A549 (cell line): ENCODE measurements around the gene PTGES2. TPM values are rescaled to one million over a fixed set of nuclear protein-coding genes. Genes with fewer than 3 reads are reported as not detected.

ENCODE experiments used
- ATAC-seq, 2 experiments: fragments of 200-7000 bp in 1 of 2; fragments of >200 bp in 1 of 2; cut with Nextera tagmentation in 1 of 2; cut with Tn5 transposase in 1 of 2; 3 replicates each; pipeline versions ENCODE4 v1.8.0 to v1.9.1; 2018 to 2020; ENCODE audit warnings: mild to moderate bottlenecking in 1 of 2, moderate library complexity in 1 of 2
- CTCF ChIA-PET: fragments of 300-600 bp; sonication (Branson Sonifier 250); formaldehyde crosslinking; extraction: SDS; loops from one replicate; lab custom pipeline; 2021; ENCODE audit warnings: antibody characterized with exemption, inconsistent platforms; lab: Yijun Ruan, JAX
- POLR2A ChIA-PET: fragments of 350-600 bp; formaldehyde crosslinking; extraction: SDS; loops from one replicate; lab custom pipeline; 2021; ENCODE audit warnings: antibody characterized with exemption, inconsistent platforms; lab: Yijun Ruan, JAX
- DNase-seq, 2 experiments: peaks; one replicate each; pipeline versions ENCODE4 v3.0.0 to v3.0.0-alpha.2; 2011 to 2016; ENCODE audit warnings: low read depth in 1 of 2, low spot score in 1 of 2
- FAIRE-seq: peaks from 2 replicates; lab custom pipeline; 2011; peaks lifted over from hg19 to GRCh38; lab: Jason Lieb, UNC
- H3K27ac ChIP-seq, 2 experiments: fragments of >200 bp; sonication (Bioruptor Twin); formaldehyde crosslinking; 3 replicates each; pipeline ENCODE4 v1.5.1; 2016 to 2017
- H3K4me1 ChIP-seq: fragments of >200 bp; sonication (Bioruptor Twin); formaldehyde crosslinking; 3 replicates; pipeline ENCODE4 v1.6.1; 2016
- H3K4me2 ChIP-seq: fragments of >200 bp; sonication (Bioruptor Twin); formaldehyde crosslinking; 3 replicates; pipeline ENCODE4 v1.6.1; 2016
- H3K4me3 ChIP-seq: fragments of >200 bp; sonication (Bioruptor Twin); formaldehyde crosslinking; 3 replicates; pipeline ENCODE4 v1.5.1; 2016
- H3K9me3 ChIP-seq: fragments of >200 bp; sonication (Bioruptor Twin); formaldehyde crosslinking; 3 replicates; pipeline ENCODE4 v1.6.1; 2016
- BCL3 ChIP-seq: fragments of >200 bp; sonication (Bioruptor Twin); formaldehyde crosslinking; IDR thresholded peaks from 3 replicates; pipeline ENCODE4 v1.6.1; 2016
- CEBPB ChIP-seq, 2 experiments: fragments of >200 bp in 1 of 2; sonication (Bioruptor Twin) in 1 of 2; formaldehyde crosslinking in 1 of 2; IDR thresholded peaks; 2 replicates each; pipeline ENCODE4 v1.6.1; 2012 to 2016
- CHD2 ChIP-seq: fragments of 150-350 bp; IDR thresholded peaks from 2 replicates; pipeline ENCODE4 v1.6.1; 2014; ENCODE audit warnings: low read length; ENCODE audit not compliant: partially characterized antibody
- E2F6 ChIP-seq: IDR thresholded peaks from 2 replicates; pipeline ENCODE4 v1.6.1; 2012; ENCODE audit warnings: low read depth, borderline replicate concordance
- EHF ChIP-seq: fragments of 250-450 bp; sonication (Bioruptor Pico); IDR thresholded peaks from 2 replicates; pipeline ENCODE4 v1.5.0; 2020; ENCODE audit warnings: mild to moderate bottlenecking
- EHMT2 ChIP-seq: fragments of 200-600 bp; sonication (generic); IDR thresholded peaks from 2 replicates; pipeline ENCODE4 v1.6.1; 2016; ENCODE audit warnings: antibody characterized with exemption, low read depth, mild to moderate bottlenecking, moderate library complexity
- ELK1 ChIP-seq: fragments of 150-350 bp; IDR thresholded peaks from 2 replicates; pipeline ENCODE4 v1.6.1; 2014; ENCODE audit warnings: low read depth, mild to moderate bottlenecking, low read length
- FOSL2 ChIP-seq, 2 experiments: fragments of 450-650 bp in 1 of 2; fragments of >200 bp in 1 of 2; sonication (Bioruptor Twin) in 1 of 2; formaldehyde crosslinking; IDR thresholded peaks; 2 replicates each; pipeline versions ENCODE4 v1.5.0 to v1.6.1; 2016 to 2020; ENCODE audit warnings: mild to moderate bottlenecking in 1 of 2, moderate library complexity in 1 of 2
- GATA3 ChIP-seq: IDR thresholded peaks from 2 replicates; pipeline ENCODE4 v1.6.1; 2012; ENCODE audit warnings: borderline replicate concordance
- HOXB13 ChIP-seq: fragments of 250-450 bp; sonication (Bioruptor Pico); IDR thresholded peaks from 2 replicates; pipeline ENCODE4 v1.5.0; 2020; ENCODE audit warnings: low read depth, mild to moderate bottlenecking, moderate library complexity
- HOXB5 ChIP-seq: fragments of 250-450 bp; sonication (Bioruptor Pico); IDR thresholded peaks from 2 replicates; pipeline ENCODE4 v1.5.0; 2020; ENCODE audit warnings: mild to moderate bottlenecking, moderate library complexity
- JUN ChIP-seq, 2 experiments: fragments of >200 bp; sonication (Bioruptor Twin); formaldehyde crosslinking; IDR thresholded peaks; 2 replicates in 1 of 2; 3 replicates in 1 of 2; pipeline ENCODE4 v1.6.1; 2016 to 2017
- JUNB ChIP-seq: fragments of >200 bp; sonication (Bioruptor Twin); formaldehyde crosslinking; IDR thresholded peaks from 2 replicates; pipeline ENCODE4 v1.6.1; 2016
- MAFK ChIP-seq: fragments of 450-650 bp; IDR thresholded peaks from 2 replicates; pipeline ENCODE4 v1.6.1; 2014; ENCODE audit not compliant: partially characterized antibody
- MYC ChIP-seq: IDR thresholded peaks from 2 replicates; pipeline ENCODE4 v1.6.1; 2012; ENCODE audit warnings: mild to moderate bottlenecking, inconsistent platforms, low read length, improper control_type of control experiment, borderline replicate concordance
- PHF8 ChIP-seq: fragments of 200-600 bp; sonication (generic); IDR thresholded peaks from 2 replicates; pipeline ENCODE4 v1.6.1; 2016; ENCODE audit warnings: low read depth, mild to moderate bottlenecking, antibody characterized with exemption, moderate library complexity, borderline replicate concordance
- POLR2A ChIP-seq: IDR thresholded peaks from 2 replicates; pipeline ENCODE4 v1.6.1; 2012; ENCODE audit warnings: mild to moderate bottlenecking, low read length
- RCOR1 ChIP-seq: fragments of 150-350 bp; IDR thresholded peaks from 2 replicates; pipeline ENCODE4 v1.6.1; 2014; ENCODE audit warnings: antibody characterized with exemption, low read length, low read depth
- REST ChIP-seq: fragments of 200-600 bp; sonication (generic); IDR thresholded peaks from 2 replicates; pipeline ENCODE4 v1.6.1; 2016; ENCODE audit warnings: antibody characterized with exemption, mild to moderate bottlenecking, moderate library complexity
- RFX5 ChIP-seq: fragments of 450-650 bp; IDR thresholded peaks from 2 replicates; pipeline ENCODE4 v1.7.1; 2014; ENCODE audit warnings: antibody characterized with exemption, mild to moderate bottlenecking, moderate library complexity
- RNF2 ChIP-seq: fragments of 200-600 bp; sonication (generic); IDR thresholded peaks from 2 replicates; pipeline ENCODE4 v1.6.1; 2016; ENCODE audit warnings: low read depth, mild to moderate bottlenecking, antibody characterized with exemption, moderate library complexity, borderline replicate concordance
- SREBF2 ChIP-seq: fragments of 450-650 bp; IDR thresholded peaks from 2 replicates; pipeline ENCODE4 v1.6.1; 2014; ENCODE audit warnings: mild to moderate bottlenecking, moderate library complexity
- ZFP36 ChIP-seq: fragments of 450-650 bp; IDR thresholded peaks from 2 replicates; pipeline ENCODE4 v1.6.1; 2014; ENCODE audit warnings: borderline replicate concordance; ENCODE audit not compliant: partially characterized antibody
- ZNF302 ChIP-seq: fragments of 250-450 bp; sonication (Bioruptor Pico); IDR thresholded peaks from 2 replicates; pipeline ENCODE4 v1.9.0; 2021; ENCODE audit warnings: inconsistent platforms, mild to moderate bottlenecking, moderate library complexity
- WGBS: methylation state at CpG from one replicate; pipeline ENCODE4 v1.1.6; 2017; ENCODE audit errors: missing lambda C conversion rate; 5-methylcytosine and 5-hydroxymethylcytosine counted together
- polyA plus RNA-seq, 4 experiments: library from polyadenylated mRNA; depleted of rRNA in 3 of 4; stranded (reverse); fragments of >200 nt; fragmentation: RNase III in 1 of 4; extraction: RNeasy Plus Mini Kit Qiagen cat#74134 plus additional on column Dnase treatment in 1 of 4; gene quantifications; 2 replicates in 3 of 4; 3 replicates in 1 of 4; pipeline ENCODE4 v1.2.3, GENCODE V29; 2011 to 2017

Gene PTGES2
- polyA plus RNA-seq, 2 of the 4 experiments (the other 2 are of a cell fraction) = 94.1 to 94.5 TPM

- Histone ChIP-seq H3K27ac (peak overlapping the region; percentile 20 to 62; a peak in 3 of 6 replicates), H3K4me3 (no peak overlapping the region), H3K4me1 (peaks cover 42% of the 10 kb centered on the region), H3K4me2 (peak overlapping the region; percentile 50), H3K9me3 (no peaks in the 10 kb centered on the region)
- POLR2A ChIA-PET = interaction anchor here (1.0 to 1.3 kb wide), 2 partner anchors 33 to 127 kb away, joined by 3 read pairs; no protein-coding TSS in a partner anchor
- TF ChIP-seq ELK1 (no peak), MAFK (no peak), RFX5 (no peak), SREBF2 (no peak), POLR2A (no peak), PHF8 (no peak), HOXB13 (CRISPR knock-in tag) (no peak), CHD2 (no peak), JUNB (no peak), FOSL2 (IDR thresholded peaks at IDR 0.05) (no peak), FOSL2 (CRISPR knock-in tag; IDR thresholded peaks at IDR 0.05) (no peak), E2F6 (no peak), CEBPB (IDR thresholded peaks at IDR 0.05) (no peak), GATA3 (no peak), HOXB5 (CRISPR knock-in tag) (no peak)
- CTCF ChIA-PET = interaction anchor here (0.6 to 19.6 kb wide), 8 partner anchors 9 to 225 kb away, joined by 3 to 290 read pairs (median 4); no protein-coding TSS in a partner anchor
- ATAC-seq (no peak), FAIRE-seq (no peak), DNase-seq (no peak)
- WGBS = 91% methylated on average over 11 of the region's 11 CpGs
These were observed 32.5 kb downstream of the PTGES2 start for GRCh38 chr9:128094950-128095544.

- DNase-seq = peak; percentile 94
- peaks cover 35% of the 10 kb centered on the region for H3K4me1 ChIP-seq
- H3K9me3 ChIP-seq = no peaks in the 10 kb centered on the region
- H3K27ac ChIP-seq = peak overlapping the region; percentile 20 to 68; a peak in 4 of 6 replicates
- CTCF ChIA-PET = interaction anchor here (0.8 to 19.6 kb wide), 10 partner anchors 8 to 152 kb away, joined by 3 to 290 read pairs (median 4); no protein-coding TSS in a partner anchor
- FAIRE-seq = no peak
- peak; percentile 71; the same call in 1 of the 2 replicates for TF ChIP-seq RFX5
- no peak for TF ChIP-seq PHF8
- peak overlapping the region; percentile 50 for H3K4me2 ChIP-seq
- no peak overlapping the region for H3K4me3 ChIP-seq
- POLR2A ChIA-PET = interaction anchor here (0.7 to 1.3 kb wide), 6 partner anchors 9 to 360 kb away, joined by 3 to 5 read pairs (median 3); no protein-coding TSS in a partner anchor
- peak; percentile 75 to 83 for ATAC-seq
- WGBS = 26% methylated on average over 8 of the region's 8 CpGs
These were observed 33.2 kb downstream of the PTGES2 start for GRCh38 chr9:128094166-128094949.

- ChIA-PET CTCF (interaction anchor here (0.9 to 19.6 kb wide), 10 partner anchors 9 to 151 kb away, joined by 3 to 290 read pairs (median 6); no protein-coding TSS in a partner anchor), POLR2A (no interaction called here)
- TF ChIP-seq MYC (no peak), RNF2 (no peak), EHMT2 (no peak), ZNF302 (CRISPR knock-in tag) (no peak), REST (no peak), MAFK (no peak), GATA3 (no peak), RCOR1 (no peak), BCL3 (no peak), JUNB (no peak), PHF8 (no peak), JUN (IDR thresholded peaks at IDR 0.05) (no peak), ZFP36 (no peak), EHF (no peak)
These were observed 34.5 kb downstream of the PTGES2 start for GRCh38 chr9:128093011-128093410.

More at GRCh38 chr9:128093011-128093410, 34.5 kb downstream of the PTGES2 start:
- WGBS = 79% methylated on average over 4 of the region's 4 CpGs
- peaks cover 29% of the 10 kb centered on the region for H3K4me1 ChIP-seq
- DNase-seq (no peak), ATAC-seq (no peak), FAIRE-seq (no peak)
- no peak overlapping the region for H3K4me2 ChIP-seq
- H3K9me3 ChIP-seq = no peaks in the 10 kb centered on the region
- H3K4me3 ChIP-seq = no peak overlapping the region
- no peak overlapping the region for H3K27ac ChIP-seq
